Measurements from ENCODE around the gene BDKRB2.

Gene BDKRB2

GRCh38 chr14:96191841-96192462 lies 12.7 kb upstream of the BDKRB2 start:
- TF ChIP-seq RARB (CRISPR knock-in tag; IDR thresholded peaks at IDR 0.05) (no peak), TSHZ2 (CRISPR knock-in tag; IDR thresholded peaks at IDR 0.05) (no peak), PPARA (CRISPR knock-in tag; IDR thresholded peaks at IDR 0.05; ENCODE audit: borderline replicate concordance) (no peak), ZNF565 (CRISPR knock-in tag; conservative IDR thresholded peaks at IDR 0.05; ENCODE audit: low read depth) (no peak), ARNTL (CRISPR knock-in tag; IDR thresholded peaks at IDR 0.05; ENCODE audit: borderline replicate concordance, low read depth) (no peak), GLIS3 (CRISPR knock-in tag; IDR thresholded peaks at IDR 0.05) (no peak), ZNF70 (CRISPR knock-in tag; IDR thresholded peaks at IDR 0.05) (no peak), BACH2 (CRISPR knock-in tag; IDR thresholded peaks at IDR 0.05; ENCODE audit: borderline replicate concordance) (no peak), ZC3H10 (CRISPR knock-in tag; IDR thresholded peaks at IDR 0.05) (no peak)
- no peak for ATAC-seq

GRCh38 chr14:96192975-96193805 lies 11.4 kb upstream of the BDKRB2 start:
- ATAC-seq = peak; percentile 28; the same call in 2 of the 3 replicates
- TF ChIP-seq ARNTL (CRISPR knock-in tag; IDR thresholded peaks at IDR 0.05; ENCODE audit: borderline replicate concordance, low read depth) (no peak), ZC3H10 (CRISPR knock-in tag; IDR thresholded peaks at IDR 0.05) (no peak), PPARA (CRISPR knock-in tag; IDR thresholded peaks at IDR 0.05; ENCODE audit: borderline replicate concordance) (no peak), ZNF8 (CRISPR knock-in tag; IDR thresholded peaks at IDR 0.05) (no peak), BACH2 (CRISPR knock-in tag; IDR thresholded peaks at IDR 0.05; ENCODE audit: borderline replicate concordance) (no peak), ISL1 (CRISPR knock-in tag; IDR thresholded peaks at IDR 0.05) (no peak), GLIS3 (CRISPR knock-in tag; IDR thresholded peaks at IDR 0.05) (no peak), OSR1 (CRISPR knock-in tag; IDR thresholded peaks at IDR 0.05) (no peak), TCF4 (CRISPR knock-in tag; IDR thresholded peaks at IDR 0.05; ENCODE audit: borderline replicate concordance) (no peak), ESRRG (CRISPR knock-in tag; IDR thresholded peaks at IDR 0.05) (no peak), ZFP30 (CRISPR knock-in tag; IDR thresholded peaks at IDR 0.05) (no peak), RARB (CRISPR knock-in tag; IDR thresholded peaks at IDR 0.05) (no peak), TSHZ2 (CRISPR knock-in tag; IDR thresholded peaks at IDR 0.05) (no peak), CREB5 (CRISPR knock-in tag; IDR thresholded peaks at IDR 0.05; ENCODE audit: low read depth) (no peak), CSRNP3 (CRISPR knock-in tag; IDR thresholded peaks at IDR 0.05) (no peak), PATZ1 (CRISPR knock-in tag; IDR thresholded peaks at IDR 0.05; ENCODE audit: borderline replicate concordance) (no peak)

Data from SK-N-SH treated with all-trans-retinoic acid at 6 μM for 48 hours (cell line).